Astrocyte (in vitro differentiated cells and primary cell): ENCODE measurements around the gene IL1R1.

Source experiments
- EZH2 ChIP-seq: IDR thresholded peaks from 2 replicates; pipeline ENCODE4 v1.6.1; 2012; ENCODE audit warnings: mild to moderate bottlenecking, low read length, inconsistent platforms; ENCODE audit not compliant: insufficient read depth
- TF ChIP-seq, protein P1 (sequence below): IDR thresholded peaks from 2 replicates; pipeline ENCODE4 v1.5.1; 2011; ENCODE audit warnings: low read depth, mild to moderate bottlenecking, inconsistent platforms, low read length, moderate library complexity; ENCODE audit not compliant: insufficient read depth

DNA sequence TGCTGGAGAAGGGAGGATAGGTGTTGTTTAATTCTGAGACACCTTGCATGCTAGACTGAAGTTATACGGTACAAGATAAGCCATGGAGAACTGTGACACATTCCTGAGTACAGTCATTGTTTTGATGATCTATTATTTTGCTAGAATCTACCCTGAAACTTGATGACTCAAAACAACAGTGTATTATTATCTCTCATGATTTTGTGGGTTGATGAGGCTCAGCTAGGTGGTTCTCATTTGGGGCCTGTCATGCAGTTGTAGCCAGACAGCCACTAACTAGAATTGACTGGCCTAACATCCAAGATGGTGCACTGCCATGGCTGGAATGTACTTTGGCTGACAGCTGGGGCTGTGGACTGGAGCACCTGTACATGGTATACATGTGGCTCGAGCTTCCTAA, 5.4 kb upstream of the IL1R1 start:
- TF ChIP-seq EZH2, result no peak
- TF ChIP-seq, protein P1, sequence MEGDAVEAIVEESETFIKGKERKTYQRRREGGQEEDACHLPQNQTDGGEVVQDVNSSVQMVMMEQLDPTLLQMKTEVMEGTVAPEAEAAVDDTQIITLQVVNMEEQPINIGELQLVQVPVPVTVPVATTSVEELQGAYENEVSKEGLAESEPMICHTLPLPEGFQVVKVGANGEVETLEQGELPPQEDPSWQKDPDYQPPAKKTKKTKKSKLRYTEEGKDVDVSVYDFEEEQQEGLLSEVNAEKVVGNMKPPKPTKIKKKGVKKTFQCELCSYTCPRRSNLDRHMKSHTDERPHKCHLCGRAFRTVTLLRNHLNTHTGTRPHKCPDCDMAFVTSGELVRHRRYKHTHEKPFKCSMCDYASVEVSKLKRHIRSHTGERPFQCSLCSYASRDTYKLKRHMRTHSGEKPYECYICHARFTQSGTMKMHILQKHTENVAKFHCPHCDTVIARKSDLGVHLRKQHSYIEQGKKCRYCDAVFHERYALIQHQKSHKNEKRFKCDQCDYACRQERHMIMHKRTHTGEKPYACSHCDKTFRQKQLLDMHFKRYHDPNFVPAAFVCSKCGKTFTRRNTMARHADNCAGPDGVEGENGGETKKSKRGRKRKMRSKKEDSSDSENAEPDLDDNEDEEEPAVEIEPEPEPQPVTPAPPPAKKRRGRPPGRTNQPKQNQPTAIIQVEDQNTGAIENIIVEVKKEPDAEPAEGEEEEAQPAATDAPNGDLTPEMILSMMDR, result no peak
